IPS-18a (cell line): ENCODE data around the gene PEAK1.
A peak's percentile ranks its signal among the peaks of the same experiment; 100 is the strongest.

Source experiments
- H3K27ac ChIP-seq: one replicate; pipeline ENCODE4 v1.5.1; 2013; ENCODE audit warnings: low read length
- H3K27me3 ChIP-seq: one replicate; pipeline ENCODE4 v1.6.1; 2013; ENCODE audit warnings: mild to moderate bottlenecking, low read length; ENCODE audit not compliant: control insufficient read depth, insufficient read depth
- H3K36me3 ChIP-seq: one replicate; pipeline ENCODE4 v1.6.1; 2013; ENCODE audit warnings: low read depth, low read length; ENCODE audit not compliant: control insufficient read depth
- H3K4me1 ChIP-seq: one replicate; pipeline ENCODE4 v1.6.1; 2013; ENCODE audit warnings: low read depth, low read length; ENCODE audit not compliant: control insufficient read depth
- H3K4me3 ChIP-seq: one replicate; pipeline ENCODE4 v1.5.1; 2013; ENCODE audit warnings: low read length
- H3K9ac ChIP-seq: one replicate; pipeline ENCODE4 v1.6.1; 2013; ENCODE audit warnings: mild to moderate bottlenecking, low read length, moderate library complexity
- H3K9me3 ChIP-seq: one replicate; pipeline ENCODE4 v1.6.1; 2013; ENCODE audit warnings: low read depth, low read length; ENCODE audit not compliant: control insufficient read depth

PEAK1 gene

DNA sequence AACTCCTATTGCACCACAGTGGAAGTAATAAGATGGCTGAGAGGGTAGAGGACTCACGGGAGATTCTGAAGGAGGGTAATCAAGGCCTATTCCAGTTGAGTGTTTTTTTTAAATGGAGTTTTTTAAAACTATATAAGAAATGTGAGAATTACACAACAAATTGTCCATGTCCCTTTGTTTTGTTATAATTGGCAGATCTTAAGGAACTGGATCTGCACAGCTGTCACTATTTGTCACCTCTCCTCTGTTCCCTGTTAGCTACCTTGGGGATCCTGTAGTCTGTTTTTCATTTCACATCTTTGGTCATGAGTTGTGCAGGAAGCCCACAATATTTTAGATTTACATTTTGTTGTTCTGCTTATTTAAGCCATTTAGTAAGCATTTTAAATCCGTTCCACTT lies 271.7 kb downstream of the PEAK1 start:
- H3K27me3 ChIP-seq = no peaks in the 10 kb centered on the region
- no peaks in the 10 kb centered on the region for H3K36me3 ChIP-seq
- H3K4me3 ChIP-seq = no peak overlapping the region
- no peak overlapping the region for H3K9ac ChIP-seq
- no peaks in the 10 kb centered on the region for H3K4me1 ChIP-seq
- no peak overlapping the region for H3K27ac ChIP-seq
- no peaks in the 10 kb centered on the region for H3K9me3 ChIP-seq

DNA sequence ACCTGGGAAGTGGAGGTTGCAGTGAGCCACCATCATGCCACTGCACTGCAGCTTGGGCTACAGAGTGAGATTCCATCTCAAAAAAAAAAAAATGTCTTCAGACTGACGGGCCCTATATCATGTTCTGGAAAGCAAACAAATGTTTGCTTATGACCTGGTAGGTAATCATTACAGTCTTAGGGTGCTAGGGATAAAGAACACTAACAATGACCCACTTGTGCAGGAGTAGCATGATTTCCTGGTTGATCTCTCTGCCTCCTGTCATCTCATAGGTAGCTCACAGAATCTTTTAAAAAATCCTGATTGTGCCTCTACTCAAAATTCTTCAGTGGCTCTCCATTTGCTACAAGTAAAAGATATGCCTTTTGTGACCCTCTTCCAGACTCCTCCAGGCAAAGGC lies 274.5 kb downstream of the PEAK1 start:
- Histone ChIP-seq H3K4me3 (no peak overlapping the region), H3K36me3 (no peaks in the 10 kb centered on the region), H3K9me3 (peaks cover 6% of the 10 kb centered on the region), H3K9ac (no peak overlapping the region), H3K27ac (no peak overlapping the region), H3K27me3 (no peaks in the 10 kb centered on the region), H3K4me1 (no peaks in the 10 kb centered on the region)

DNA sequence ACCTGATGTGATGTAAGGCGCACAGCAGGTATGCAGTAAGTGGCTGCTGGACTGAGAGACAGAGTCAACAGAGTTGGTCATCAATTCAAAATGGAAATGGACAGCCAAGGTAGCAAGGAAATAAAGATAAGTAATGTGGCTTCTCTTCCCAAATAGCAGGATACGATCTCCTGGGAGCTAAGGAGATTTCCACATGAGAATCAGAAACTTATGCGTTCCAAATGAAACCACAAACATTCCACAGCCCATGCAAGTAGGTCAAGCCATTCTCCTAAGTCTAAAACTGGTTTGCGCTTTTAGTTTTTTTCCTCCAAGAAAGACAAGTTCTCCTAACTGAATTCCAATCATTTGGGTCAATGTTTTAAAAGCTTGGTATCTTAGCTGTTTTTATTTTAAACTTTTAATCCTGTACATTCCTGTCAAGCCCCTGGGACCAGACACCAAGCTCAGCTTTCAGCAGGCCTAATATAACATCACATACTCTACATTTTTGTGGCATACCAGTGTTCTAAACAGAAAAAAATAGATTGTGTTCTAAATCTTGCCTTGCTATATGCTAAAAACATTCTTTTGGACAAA lies 275.3 kb downstream of the PEAK1 start:
- no peaks in the 10 kb centered on the region for H3K4me1 ChIP-seq
- H3K27ac ChIP-seq = no peak overlapping the region

DNA sequence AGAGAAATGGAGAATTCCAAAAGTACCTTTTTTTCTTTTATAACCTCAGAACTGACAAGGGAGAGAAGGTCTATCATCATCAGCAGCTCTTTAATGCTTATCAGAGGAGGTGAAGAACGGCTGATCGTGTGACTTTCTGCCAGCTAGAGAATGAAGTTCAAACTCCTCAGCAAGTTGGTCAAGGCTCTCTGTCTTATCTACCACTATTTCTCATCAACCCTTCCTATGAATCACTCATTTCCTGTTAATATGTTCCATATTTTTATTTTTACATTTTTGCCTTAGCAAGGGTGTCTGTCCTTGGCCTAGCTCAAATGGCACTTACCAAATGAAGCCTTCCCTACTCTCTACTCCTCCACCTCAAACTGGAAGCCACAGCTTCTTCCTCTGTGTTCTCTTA lies 275.9 kb downstream of the PEAK1 start:
- Histone ChIP-seq H3K36me3 (no peaks in the 10 kb centered on the region), H3K4me1 (no peaks in the 10 kb centered on the region), H3K9ac (no peak overlapping the region), H3K4me3 (no peak overlapping the region), H3K27ac (no peak overlapping the region), H3K27me3 (no peaks in the 10 kb centered on the region), H3K9me3 (peaks cover 6% of the 10 kb centered on the region)

More for the DNA sequence above, 275.3 kb downstream of the PEAK1 start:
- peaks cover 6% of the 10 kb centered on the region for H3K9me3 ChIP-seq
- H3K4me3 ChIP-seq = no peak overlapping the region
- no peak overlapping the region for H3K9ac ChIP-seq
- H3K27me3 ChIP-seq = no peaks in the 10 kb centered on the region
- H3K36me3 ChIP-seq = no peaks in the 10 kb centered on the region

DNA sequence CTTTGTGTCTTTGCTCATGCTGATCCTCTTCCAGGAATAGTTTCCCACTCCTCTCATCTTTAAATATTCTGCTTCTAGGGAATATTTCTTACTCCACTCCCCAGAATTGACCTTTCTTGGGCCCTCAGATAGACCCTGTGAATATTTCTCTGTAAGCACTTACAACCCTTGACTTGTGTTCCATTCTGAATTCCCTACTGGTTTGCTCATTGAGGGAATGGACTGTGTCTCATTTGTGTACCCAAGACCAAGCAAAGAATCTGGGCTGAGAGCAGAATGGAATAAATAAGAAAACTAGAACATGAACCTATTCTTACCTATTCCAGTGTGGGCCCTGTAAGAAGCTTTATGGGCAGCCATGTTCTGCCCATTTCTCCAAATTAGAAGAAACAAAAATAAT lies 276.3 kb downstream of the PEAK1 start:
- Histone ChIP-seq H3K27me3 (no peaks in the 10 kb centered on the region), H3K36me3 (no peaks in the 10 kb centered on the region), H3K4me1 (no peaks in the 10 kb centered on the region), H3K4me3 (no peak overlapping the region), H3K9me3 (peaks cover 6% of the 10 kb centered on the region), H3K27ac (no peak overlapping the region), H3K9ac (no peak overlapping the region)

DNA sequence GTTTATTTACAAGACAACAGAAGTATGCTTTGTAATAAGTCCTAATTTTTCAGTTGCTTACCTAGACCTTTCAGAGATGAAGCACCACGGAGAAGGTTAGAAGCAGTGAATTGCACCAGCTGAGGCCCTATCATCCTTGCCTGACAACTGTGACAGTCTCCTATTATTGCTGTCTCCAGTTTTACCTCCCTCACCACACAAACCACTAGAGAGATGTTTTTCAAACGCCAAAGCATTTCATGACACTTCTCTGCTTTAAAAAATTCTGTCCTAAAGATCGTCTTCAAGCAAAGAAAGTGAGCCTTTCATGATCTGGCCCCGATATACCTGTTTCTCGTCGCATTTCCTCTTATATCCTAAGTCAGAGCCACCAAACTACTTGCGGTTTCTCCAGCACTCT lies 276.7 kb downstream of the PEAK1 start:
- Histone ChIP-seq H3K27me3 (no peaks in the 10 kb centered on the region), H3K4me1 (no peaks in the 10 kb centered on the region), H3K9ac (no peak overlapping the region), H3K4me3 (no peak overlapping the region), H3K36me3 (no peaks in the 10 kb centered on the region), H3K9me3 (peaks cover 6% of the 10 kb centered on the region), H3K27ac (no peak overlapping the region)

DNA sequence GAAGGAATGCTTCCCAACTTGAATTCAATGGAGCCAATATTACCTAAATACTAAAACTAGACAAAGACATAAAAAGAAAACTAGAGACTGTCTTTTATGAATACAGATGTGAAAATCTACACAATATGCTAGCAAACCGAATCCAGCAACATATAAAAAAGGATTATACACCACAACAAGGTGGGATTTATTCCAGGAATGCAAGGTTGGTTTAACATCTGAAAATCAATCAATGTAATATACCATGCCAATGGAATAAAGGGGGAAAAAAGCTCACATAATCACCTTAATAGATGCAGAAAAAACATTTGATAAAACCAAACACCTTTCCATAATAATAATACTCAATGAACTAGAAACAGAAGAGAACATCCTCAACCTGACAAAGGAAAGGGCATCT lies 279.7 kb downstream of the PEAK1 start:
- H3K4me3 ChIP-seq = no peak overlapping the region
- H3K27ac ChIP-seq = no peak overlapping the region
- no peak overlapping the region for H3K9ac ChIP-seq
- peaks cover 6% of the 10 kb centered on the region for H3K9me3 ChIP-seq
- no peaks in the 10 kb centered on the region for H3K27me3 ChIP-seq
- no peaks in the 10 kb centered on the region for H3K36me3 ChIP-seq
- no peaks in the 10 kb centered on the region for H3K4me1 ChIP-seq

DNA sequence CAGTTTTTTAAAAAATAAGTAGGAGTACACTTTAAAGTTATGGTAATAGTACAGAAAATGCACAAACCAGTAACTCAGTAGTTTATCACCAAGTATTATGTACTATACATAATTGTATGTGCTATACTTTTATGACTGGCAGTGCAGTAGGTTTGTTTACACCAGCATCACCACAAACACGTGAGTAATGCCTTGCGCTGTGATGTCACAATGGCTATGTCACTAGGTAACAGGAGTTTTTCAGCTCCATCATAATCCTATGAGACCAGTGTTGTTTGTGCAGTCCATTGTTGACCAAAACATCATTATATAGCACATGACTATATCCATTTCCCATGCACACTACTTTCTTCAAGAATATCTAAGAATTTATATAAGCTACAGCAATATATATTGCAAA lies 280.6 kb downstream of the PEAK1 start:
- no peaks in the 10 kb centered on the region for H3K36me3 ChIP-seq
- H3K4me1 ChIP-seq = no peaks in the 10 kb centered on the region
- no peak overlapping the region for H3K27ac ChIP-seq
- H3K9ac ChIP-seq = no peak overlapping the region
- H3K27me3 ChIP-seq = no peaks in the 10 kb centered on the region
- H3K9me3 ChIP-seq = peaks cover 6% of the 10 kb centered on the region
- no peak overlapping the region for H3K4me3 ChIP-seq

DNA sequence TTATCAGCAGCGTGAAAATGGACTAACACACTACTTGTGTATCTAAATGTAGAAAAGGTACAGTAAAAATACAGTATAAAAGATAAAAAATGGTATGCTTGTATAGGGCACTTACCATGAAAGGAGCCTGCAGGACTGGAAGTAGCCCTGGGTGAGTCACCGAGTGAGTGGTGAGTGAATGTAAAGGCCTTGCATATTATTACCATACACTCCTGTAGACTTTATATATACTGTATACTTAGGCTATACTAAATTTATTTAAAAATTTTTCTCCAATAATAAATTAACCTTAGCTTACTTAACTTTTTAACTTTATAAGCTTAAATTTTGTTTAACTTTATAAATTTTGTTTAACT lies 281.8 kb downstream of the PEAK1 start:
- Histone ChIP-seq H3K36me3 (peaks cover 2% of the 10 kb centered on the region), H3K27ac (no peak overlapping the region), H3K9ac (no peak overlapping the region), H3K9me3 (peaks cover 6% of the 10 kb centered on the region), H3K4me1 (no peaks in the 10 kb centered on the region), H3K27me3 (no peaks in the 10 kb centered on the region), H3K4me3 (no peak overlapping the region)

DNA sequence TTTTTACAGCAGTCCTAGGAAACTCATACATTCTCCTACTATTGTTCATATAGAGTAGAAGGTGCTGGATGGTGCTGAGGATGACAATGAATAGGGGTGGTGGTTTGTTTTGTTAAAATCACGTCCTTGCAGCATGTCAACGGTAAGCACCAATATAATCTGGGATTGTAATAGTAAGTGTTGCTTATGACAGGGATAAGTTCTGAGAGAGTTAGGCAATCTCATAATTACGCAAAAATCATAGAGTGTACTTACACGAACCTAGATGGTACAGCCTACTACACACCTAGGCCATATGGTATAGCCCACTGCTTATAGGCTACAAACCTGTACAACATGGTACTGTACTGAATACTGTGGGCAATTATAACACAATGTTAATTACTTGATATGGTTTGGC lies 284.7 kb downstream of the PEAK1 start:
- H3K4me3 ChIP-seq = no peak overlapping the region
- H3K9me3 ChIP-seq = no peaks in the 10 kb centered on the region
- H3K4me1 ChIP-seq = peaks cover 8% of the 10 kb centered on the region
- no peaks in the 10 kb centered on the region for H3K27me3 ChIP-seq
- H3K9ac ChIP-seq = no peak overlapping the region
- H3K27ac ChIP-seq = no peak overlapping the region
- H3K36me3 ChIP-seq = peaks cover 7% of the 10 kb centered on the region

DNA sequence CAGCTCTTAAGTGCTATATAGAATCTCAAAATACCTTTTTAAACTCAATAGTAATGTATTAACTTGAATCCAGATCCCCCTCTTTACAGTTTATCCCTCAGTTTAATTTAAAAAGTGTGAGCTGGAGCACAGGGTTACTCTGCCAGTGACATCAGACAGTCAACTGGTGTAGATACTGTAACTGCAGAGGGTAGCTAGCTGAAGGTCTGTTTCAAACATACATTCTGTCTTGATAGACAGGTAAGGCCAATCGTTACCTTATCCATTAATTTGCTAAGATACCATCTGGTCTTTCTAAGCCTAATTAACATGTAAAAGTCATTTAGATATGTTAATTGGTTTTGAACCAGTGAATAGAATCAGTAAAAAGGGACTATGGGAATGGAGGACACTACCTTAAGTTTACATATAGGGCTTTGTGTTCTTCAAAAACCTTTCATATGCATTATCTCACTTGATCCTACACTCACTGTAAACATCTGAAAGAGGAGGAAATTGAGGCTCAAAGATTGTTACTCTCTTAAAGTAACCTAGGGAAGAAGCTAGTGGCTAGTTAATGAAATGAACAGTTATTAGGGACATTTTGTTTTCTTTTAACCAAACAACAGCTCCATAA lies 289.5 kb downstream of the PEAK1 start:
- Histone ChIP-seq H3K27me3 (no peaks in the 10 kb centered on the region), H3K36me3 (peaks cover 7% of the 10 kb centered on the region), H3K27ac (no peak overlapping the region), H3K4me3 (peak overlapping the region; percentile 13), H3K9me3 (no peaks in the 10 kb centered on the region), H3K9ac (no peak overlapping the region), H3K4me1 (peaks cover 14% of the 10 kb centered on the region)

DNA sequence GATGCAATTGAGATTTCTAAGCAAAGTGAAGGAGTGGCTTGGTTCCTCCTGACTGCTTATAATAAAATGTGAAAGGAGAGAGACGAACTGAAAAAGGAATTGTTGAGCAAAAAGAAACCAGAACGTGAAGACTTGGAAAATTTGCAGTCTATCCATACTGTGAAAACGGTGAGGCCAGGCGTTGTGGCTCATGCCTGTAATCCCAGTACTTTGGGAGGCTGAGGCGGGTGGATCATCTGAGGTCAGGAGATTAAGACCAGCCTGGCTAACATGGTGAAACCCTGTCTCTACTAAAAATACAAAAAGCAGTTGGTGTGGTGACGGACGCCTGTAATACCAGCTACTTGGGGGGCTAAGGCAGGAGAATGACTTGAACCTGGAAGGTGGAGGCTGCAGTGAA lies 292.3 kb downstream of the PEAK1 start:
- H3K27ac ChIP-seq = no peak overlapping the region
- no peak overlapping the region for H3K4me3 ChIP-seq
- H3K9me3 ChIP-seq = no peaks in the 10 kb centered on the region
- peaks cover 14% of the 10 kb centered on the region for H3K4me1 ChIP-seq
- H3K27me3 ChIP-seq = no peaks in the 10 kb centered on the region
- H3K36me3 ChIP-seq = peaks cover under 1% of the 10 kb centered on the region
- no peak overlapping the region for H3K9ac ChIP-seq
